Germinal center (tissue), 1 donor: ENCODE results near the gene POLL.
A peak's percentile ranks its signal among the peaks of the same experiment; 100 is the strongest.

ENCODE experiments used
- DNase-seq: peaks from one replicate; pipeline ENCODE4 v3.0.0; 2012; ENCODE audit warnings: mixed read lengths, low spot score

Gene POLL

DNA sequence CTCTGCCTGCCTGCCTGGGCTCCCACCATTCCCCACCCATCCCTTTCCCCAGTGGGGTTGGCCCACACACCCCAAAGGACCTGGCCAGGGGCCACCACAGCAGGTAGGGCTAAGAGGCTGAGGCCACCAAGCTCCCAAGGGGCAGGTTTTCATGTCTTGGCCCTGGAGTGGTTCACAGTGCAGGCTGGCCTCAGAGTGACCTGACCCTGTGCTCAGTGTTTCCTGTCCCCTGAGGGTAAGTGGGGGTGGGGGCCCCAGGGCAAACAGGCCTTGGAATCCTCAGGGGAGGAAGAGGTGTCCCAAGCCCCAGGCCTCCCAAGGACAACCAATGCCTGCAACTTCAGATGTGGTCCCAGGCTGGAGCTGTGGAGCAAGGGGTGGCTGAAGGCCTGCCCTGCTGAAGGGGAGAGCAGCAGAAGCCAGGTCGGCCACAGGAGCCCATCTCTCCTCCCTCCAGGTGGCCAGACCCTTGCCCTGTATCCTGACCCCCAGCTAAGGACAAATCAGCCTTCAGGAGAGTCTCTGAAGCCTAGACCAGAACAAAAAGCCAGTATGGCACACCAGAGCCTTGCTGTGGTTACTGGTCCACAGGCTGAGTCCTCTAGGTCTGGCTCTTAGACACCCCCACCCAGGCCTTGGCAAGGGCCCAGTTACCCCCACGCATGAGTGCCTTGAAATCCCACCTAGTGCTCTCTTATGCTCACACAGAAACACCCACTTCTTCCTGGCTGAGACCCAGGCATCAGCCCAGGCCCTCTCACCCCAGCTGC, 27.6 kb downstream of the POLL start:
- DNase-seq = no peak

- no peak for DNase-seq
Measured at GRCh38 chr10:101559596-101560297, 28.3 kb downstream of the POLL start.

DNA sequence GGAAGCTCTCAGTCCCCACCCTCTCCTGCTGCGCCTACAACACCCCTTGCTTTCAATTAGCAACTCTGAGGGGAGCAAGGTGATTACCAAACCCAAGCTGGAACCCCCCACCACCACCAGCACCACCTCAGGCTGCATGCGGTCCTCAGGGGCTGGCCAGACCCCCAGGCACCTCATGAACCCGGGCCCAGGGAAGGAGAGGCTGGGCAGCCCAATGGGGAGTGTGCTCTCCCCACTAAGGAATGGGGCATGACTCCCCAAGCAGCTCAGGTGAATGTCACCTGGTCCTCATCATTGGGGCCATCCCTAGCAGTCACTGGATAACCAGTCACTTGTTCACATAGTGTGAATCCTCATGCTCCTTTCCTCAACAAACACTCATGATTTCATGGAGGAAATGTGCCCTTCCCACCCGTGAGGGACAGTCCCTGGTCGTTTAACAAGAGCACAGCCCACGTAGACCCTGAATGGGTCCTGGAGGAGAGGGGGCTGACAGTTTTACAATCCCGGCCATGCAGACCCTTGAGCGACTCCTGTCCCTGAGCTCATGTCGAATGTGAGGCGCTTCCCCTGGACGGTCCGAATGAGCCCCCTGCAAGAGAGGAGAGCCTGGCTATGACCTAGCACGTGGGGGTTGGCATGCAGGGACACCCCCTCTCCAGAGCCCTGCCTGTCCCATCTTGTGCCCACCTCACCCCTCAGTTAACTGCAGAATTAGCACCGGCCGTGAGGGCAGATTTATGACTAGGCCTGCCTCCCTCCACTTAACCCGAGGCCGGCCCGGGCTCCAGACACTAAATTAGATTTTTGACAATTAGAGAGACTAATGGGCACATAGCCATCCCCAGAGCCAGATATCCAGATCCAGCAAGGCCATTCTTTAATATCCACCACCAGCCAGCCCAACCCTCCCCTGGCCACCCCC, 29.1 kb downstream of the POLL start:
- no peak for DNase-seq

- no peak for DNase-seq
Measured at GRCh38 chr10:101558204-101558603, 29.9 kb downstream of the POLL start.

- DNase-seq = no peak
Measured at GRCh38 chr10:101557541-101557940, 30.5 kb downstream of the POLL start.

DNA sequence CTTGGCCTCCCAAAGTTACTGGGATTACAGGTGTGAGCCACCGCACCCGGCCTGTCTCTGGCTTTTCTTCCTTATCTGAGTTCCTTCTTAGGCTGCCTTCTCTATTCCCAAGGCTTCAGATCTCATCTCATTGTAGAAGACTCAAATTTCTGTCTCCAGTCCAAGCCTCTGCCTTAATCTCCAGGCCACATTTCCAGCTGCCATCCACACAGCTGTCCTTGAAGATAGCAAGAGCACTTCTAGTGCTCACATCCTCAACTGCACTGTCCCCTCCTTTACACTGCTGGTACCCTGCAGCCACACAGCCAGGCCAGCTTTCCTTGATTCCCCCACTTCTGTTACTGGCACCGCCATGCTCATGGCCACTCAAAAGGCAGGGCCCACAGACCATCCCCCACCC, 35.6 kb downstream of the POLL start:
- no peak for DNase-seq

DNA sequence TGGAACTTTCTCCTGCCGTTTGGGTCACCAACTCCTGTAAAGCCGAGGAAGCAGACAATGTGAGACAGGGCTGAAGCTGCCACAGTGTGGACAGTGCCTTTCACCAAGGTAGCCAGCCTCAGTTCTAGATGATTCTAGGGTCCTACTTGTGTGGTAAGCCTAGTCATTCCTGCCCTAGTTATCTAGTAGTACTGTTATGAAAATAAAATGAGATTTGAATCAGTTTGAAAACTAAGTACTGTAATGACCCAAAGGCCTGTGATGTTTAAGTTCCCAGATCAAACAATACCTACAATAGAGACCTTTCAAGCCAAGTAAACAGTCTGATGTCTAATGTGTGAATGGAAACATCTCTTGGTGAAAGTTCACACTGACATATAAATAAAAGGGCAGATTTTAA, 37.1 kb downstream of the POLL start:
- DNase-seq = no peak

DNA sequence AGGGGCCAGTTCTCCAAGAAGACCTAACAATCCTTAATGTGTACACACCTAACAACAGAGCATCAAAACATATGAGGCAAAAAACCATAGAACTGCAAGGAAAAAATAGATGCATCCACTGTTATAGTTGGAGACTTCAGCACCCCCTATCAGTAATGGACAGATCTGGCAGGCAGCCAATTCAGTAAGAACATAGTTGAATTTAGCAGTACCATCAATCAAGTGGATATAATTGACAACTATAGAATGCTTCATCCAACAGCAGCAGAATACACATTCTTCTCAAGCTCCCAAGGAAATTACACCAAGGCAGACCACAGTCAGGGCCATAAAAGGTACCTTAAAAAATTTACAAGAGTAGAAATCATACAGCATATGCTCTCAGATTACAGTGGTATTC, 42.2 kb downstream of the POLL start:
- DNase-seq = no peak

DNA sequence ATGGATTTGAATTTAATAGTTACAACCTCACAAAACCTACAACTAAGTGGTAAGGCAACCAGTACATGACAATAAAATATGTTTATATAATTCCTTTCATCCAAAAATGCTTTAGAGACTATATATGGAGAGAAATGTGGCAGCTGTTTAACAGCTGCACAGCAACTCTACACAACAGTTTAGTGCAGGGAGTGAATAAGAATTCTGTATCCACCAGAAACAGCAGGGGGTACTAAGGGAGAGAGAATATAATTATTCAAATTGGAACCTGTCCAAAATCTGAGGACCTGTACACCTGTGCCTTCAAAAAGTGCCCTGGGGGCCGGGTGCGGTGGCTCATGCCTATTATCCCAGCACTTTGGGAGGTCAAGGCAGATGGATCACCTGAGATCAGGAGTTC, 49.6 kb downstream of the POLL start:
- DNase-seq = no peak

DNA sequence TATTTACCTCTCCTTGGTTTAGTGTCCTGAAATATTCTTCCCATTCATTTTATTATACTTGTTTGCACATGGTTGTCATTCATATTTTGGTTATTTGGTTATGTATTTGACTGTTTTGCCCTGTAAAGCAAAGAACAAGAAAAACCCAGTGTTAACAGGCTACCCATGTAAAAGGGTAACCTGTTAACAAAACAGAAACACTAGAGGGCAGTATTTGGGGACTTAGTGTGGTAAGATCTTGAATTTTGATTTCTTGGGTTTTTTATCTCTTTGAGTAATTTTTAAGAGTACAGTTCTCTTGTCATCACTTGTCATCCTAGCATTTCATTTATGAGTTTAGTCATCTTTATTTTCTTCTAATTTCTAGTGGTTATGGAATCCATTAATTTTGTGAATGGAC, 51.3 kb downstream of the POLL start:
- peak; percentile 47 for DNase-seq

GRCh38 chr10:101535949-101536348, 52.1 kb downstream of the POLL start:
- DNase-seq = no peak

DNA sequence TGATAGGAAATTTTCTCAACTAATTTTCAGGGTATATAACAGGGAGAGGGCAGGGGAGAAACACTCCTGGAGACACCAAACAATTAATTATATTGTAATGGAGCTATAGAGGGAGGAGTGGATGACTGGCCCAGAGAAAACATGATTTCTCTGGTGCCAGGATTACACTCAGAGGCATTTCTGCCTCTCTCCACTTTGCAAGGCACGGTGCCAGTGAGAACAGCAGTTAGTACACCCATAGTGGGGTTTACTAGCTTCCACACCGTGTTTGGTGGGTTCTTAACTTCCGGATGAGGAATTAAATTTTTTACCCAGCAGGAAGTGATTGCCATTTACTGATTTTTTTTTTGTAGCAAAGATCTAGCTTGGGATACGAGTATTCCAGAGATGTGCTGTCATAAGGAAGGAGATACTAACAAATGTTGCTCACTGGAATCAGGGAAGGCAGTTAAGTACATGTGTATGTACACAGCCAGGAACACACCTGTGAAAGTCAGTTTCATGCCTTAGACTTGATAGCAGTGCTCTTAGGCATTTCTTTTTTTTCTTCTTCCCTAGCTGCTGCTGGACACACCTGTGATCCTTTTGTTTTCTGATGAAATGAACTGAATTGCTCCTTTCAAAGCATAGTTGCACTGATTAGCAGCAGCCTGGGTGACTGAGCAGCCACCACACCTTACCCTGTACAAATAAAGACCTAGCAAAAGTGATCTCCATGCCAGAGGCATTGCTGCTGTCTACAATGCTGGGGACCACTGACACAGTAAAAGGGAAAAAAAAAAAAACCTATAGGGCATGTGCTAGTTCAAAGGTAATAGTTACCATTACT, 58.1 kb downstream of the POLL start:
- DNase-seq = no peak

DNA sequence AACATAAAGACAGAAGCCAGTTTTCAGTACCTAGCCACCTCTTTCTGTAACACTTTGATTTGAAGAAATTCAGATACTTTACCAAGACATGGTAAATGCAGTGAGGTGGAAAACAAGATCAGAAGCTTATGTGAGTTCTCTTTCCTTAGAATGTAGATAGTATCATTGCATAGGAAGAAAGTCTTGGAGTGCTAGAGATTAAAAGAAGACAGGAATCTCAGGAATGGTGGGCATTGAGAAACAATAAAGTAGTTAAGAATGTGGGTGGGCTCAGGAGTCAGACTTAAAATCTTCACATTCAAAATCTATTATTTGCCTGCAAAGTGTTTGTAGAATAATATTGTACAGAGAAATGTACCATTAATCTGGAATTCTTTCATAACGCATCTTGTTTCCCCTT, 58.9 kb downstream of the POLL start:
- DNase-seq = no peak
